Thyroid gland (tissue), 4 donors: ENCODE results near the gene MYO5A. TPM values are rescaled to one million over a fixed set of nuclear protein-coding genes. Genes with fewer than 3 reads are reported as not detected.

Experiments used
- DNase-seq, 2 donors: peaks; one replicate each; pipeline ENCODE4 v3.0.0-alpha.2; 2019
- H3K27ac ChIP-seq, 3 donors: fragments of 200-600 bp; sonication (generic); 1 replicate in 2 of 3; 2 replicates in 1 of 3; pipeline ENCODE4 v1.5.1; 2016 to 2019; ENCODE audit warnings: mild to moderate bottlenecking in 1 of 3, moderate library complexity in 1 of 3
- H3K27me3 ChIP-seq: fragments of 200-600 bp; sonication (generic); one replicate; pipeline ENCODE4 v1.5.1; 2019
- H3K36me3 ChIP-seq, 2 donors: fragments of 200-600 bp; sonication (generic); one replicate each; pipeline ENCODE4 v1.5.1; 2016 to 2019
- H3K4me1 ChIP-seq, 2 donors: fragments of 200-600 bp; sonication (generic); one replicate each; pipeline ENCODE4 v1.5.1; 2017 to 2019
- H3K4me3 ChIP-seq, 3 donors: fragments of 200-600 bp; sonication (generic); replicated peaks in 1 of 3; 1 replicate in 2 of 3; 2 replicates in 1 of 3; pipeline ENCODE4 v1.5.1; 2016; ENCODE audit warnings: mild to moderate bottlenecking in 1 of 3
- H3K9me3 ChIP-seq: fragments of 200-600 bp; sonication (generic); one replicate; pipeline ENCODE4 v1.5.1; 2017
- POLR2A ChIP-seq, 2 donors: fragments of 450-650 bp; IDR thresholded peaks; one replicate each; pipeline ENCODE4 v1.6.1; 2017; ENCODE audit warnings: antibody characterized with exemption in 2 of 2, mild to moderate bottlenecking in 2 of 2, moderate library complexity in 1 of 2
- WGBS, 2 donors: methylation state at CpG; one replicate each; pipeline ENCODE4 v1.1.5; 2017; 5-methylcytosine and 5-hydroxymethylcytosine counted together
- intact Hi-C: fragments of 100-400 bp; cut with DNase I; formaldehyde crosslinking; loops from one replicate; pipeline ENCODE4 v1.15.1; 2023
- total RNA-seq, 4 donors: library from RNA; depleted of rRNA; stranded (reverse); fragments of >200 nt; gene quantifications; one replicate each; pipeline ENCODE4 v1.2.3, GENCODE V29; 2016
- TF ChIP-seq, protein P1 (sequence below), 6 experiments: fragments of 200-600 bp in 3 of 6; fragments of 450-650 bp in 3 of 6; sonication (generic) in 3 of 6; IDR thresholded peaks; one replicate each; pipeline ENCODE4 v1.5.1; 2016 to 2019; ENCODE audit warnings: antibody characterized with exemption in 6 of 6, mild to moderate bottlenecking in 2 of 6, inconsistent platforms in 1 of 6, moderate library complexity in 1 of 6

MYO5A gene
- total RNA-seq, 4 donors from 2014 or later, result 23.3 to 44.1 (median 34.7) TPM

DNA sequence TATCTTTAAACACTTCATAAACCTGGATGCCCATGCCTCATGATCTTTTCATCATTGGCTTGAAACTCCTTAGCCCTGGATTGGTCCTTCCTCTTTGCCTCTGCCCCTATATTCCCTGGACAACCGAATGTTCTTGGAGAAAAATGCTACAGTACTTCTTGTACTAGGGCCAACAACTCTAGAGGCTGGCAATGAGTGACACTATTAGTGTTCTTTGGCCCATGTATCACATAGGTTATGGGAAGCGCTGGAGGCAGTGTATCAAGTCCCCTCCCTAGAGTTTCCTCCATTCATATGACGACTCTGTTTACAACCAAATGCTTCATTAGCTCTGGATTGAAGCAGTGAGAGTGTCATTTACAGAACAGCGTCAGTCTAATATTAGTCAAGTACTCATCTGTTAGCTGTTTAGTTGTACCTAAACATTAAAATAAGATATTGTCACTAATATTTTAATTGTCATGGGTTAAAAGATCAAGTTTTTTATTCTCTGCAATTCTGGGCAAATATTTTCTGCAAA, 166.6 kb downstream of the MYO5A start:
- 92 to 94% methylated on average over 4 of the region's 4 CpGs for WGBS, 2 donors
- Histone ChIP-seq H3K4me1 (no peaks in the 10 kb centered on the region), H3K36me3 (no peaks in the 10 kb centered on the region), H3K27ac (no peak overlapping the region), H3K4me3 (no peak overlapping the region), H3K27me3 (no peaks in the 10 kb centered on the region), H3K9me3 (no peaks in the 10 kb centered on the region)
- intact Hi-C loops, result no loop called here
- TF ChIP-seq, protein P1, sequence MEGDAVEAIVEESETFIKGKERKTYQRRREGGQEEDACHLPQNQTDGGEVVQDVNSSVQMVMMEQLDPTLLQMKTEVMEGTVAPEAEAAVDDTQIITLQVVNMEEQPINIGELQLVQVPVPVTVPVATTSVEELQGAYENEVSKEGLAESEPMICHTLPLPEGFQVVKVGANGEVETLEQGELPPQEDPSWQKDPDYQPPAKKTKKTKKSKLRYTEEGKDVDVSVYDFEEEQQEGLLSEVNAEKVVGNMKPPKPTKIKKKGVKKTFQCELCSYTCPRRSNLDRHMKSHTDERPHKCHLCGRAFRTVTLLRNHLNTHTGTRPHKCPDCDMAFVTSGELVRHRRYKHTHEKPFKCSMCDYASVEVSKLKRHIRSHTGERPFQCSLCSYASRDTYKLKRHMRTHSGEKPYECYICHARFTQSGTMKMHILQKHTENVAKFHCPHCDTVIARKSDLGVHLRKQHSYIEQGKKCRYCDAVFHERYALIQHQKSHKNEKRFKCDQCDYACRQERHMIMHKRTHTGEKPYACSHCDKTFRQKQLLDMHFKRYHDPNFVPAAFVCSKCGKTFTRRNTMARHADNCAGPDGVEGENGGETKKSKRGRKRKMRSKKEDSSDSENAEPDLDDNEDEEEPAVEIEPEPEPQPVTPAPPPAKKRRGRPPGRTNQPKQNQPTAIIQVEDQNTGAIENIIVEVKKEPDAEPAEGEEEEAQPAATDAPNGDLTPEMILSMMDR (IDR thresholded peaks at IDR 0.05), result no peak
- no peak for TF ChIP-seq POLR2A (IDR thresholded peaks at IDR 0.05)
- no peak for DNase-seq

DNA sequence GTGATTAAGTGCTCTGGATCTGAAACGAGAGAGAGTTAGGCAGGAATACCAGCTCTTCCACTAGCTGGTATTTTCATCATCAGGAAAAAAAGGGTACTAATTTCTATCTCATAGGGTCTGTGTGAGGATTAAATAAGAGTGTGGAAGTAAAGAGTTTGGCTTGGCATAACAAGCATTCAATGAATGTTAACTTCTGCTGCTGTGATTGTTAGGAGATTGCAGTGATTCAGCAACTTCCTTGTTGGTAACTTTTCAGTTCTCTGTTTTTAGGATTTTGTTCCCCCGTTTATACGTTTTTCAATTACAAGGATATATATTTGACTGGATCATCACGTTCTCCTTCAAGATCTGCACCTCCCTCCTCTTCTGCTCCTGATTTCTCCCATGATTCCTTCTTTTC, 167.2 kb downstream of the MYO5A start:
- no peaks in the 10 kb centered on the region for H3K27me3 ChIP-seq
- TF ChIP-seq, protein P1 (IDR thresholded peaks at IDR 0.05), result no peak
- no peak for TF ChIP-seq POLR2A (IDR thresholded peaks at IDR 0.05)
- intact Hi-C loops, result no loop called here
- H3K27ac ChIP-seq, result no peak overlapping the region
- no peak overlapping the region for H3K4me3 ChIP-seq
- H3K9me3 ChIP-seq, result no peaks in the 10 kb centered on the region
- H3K36me3 ChIP-seq, result no peaks in the 10 kb centered on the region
- no peaks in the 10 kb centered on the region for H3K4me1 ChIP-seq
- 83 to 84% methylated on average over 4 of the region's 4 CpGs for WGBS, 2 donors
- no peak for DNase-seq

- no peak for DNase-seq
- intact Hi-C loops, result no loop called here
These were observed 168.2 kb downstream of the MYO5A start for GRCh38 chr15:52360229-52361203.

GRCh38 chr15:52359722-52360121, 169.0 kb downstream of the MYO5A start:
- Histone ChIP-seq H3K4me3 (no peak overlapping the region), H3K27me3 (no peaks in the 10 kb centered on the region), H3K27ac (no peak overlapping the region), H3K36me3 (no peaks in the 10 kb centered on the region), H3K9me3 (no peaks in the 10 kb centered on the region), H3K4me1 (no peaks in the 10 kb centered on the region)
- intact Hi-C loops, result no loop called here
- WGBS, 2 donors, result 74% methylated on average over 1 of the region's 1 CpG
- TF ChIP-seq, protein P1 (IDR thresholded peaks at IDR 0.05), result no peak
- TF ChIP-seq POLR2A (IDR thresholded peaks at IDR 0.05), result no peak
- DNase-seq, result no peak

More at GRCh38 chr15:52360229-52361203, 168.2 kb downstream of the MYO5A start:
- TF ChIP-seq POLR2A (IDR thresholded peaks at IDR 0.05), result no peak
- TF ChIP-seq, protein P1 (IDR thresholded peaks at IDR 0.05), result no peak
- WGBS, 2 donors, result 85 to 87% methylated on average over 9 of the region's 9 CpGs
- H3K27ac ChIP-seq, result peak overlapping the region in 1 of 3 donors; percentile 34
- H3K36me3 ChIP-seq, result no peaks in the 10 kb centered on the region
- no peaks in the 10 kb centered on the region for H3K9me3 ChIP-seq
- no peak overlapping the region for H3K4me3 ChIP-seq
- no peaks in the 10 kb centered on the region for H3K4me1 ChIP-seq
- H3K27me3 ChIP-seq, result no peaks in the 10 kb centered on the region

DNA sequence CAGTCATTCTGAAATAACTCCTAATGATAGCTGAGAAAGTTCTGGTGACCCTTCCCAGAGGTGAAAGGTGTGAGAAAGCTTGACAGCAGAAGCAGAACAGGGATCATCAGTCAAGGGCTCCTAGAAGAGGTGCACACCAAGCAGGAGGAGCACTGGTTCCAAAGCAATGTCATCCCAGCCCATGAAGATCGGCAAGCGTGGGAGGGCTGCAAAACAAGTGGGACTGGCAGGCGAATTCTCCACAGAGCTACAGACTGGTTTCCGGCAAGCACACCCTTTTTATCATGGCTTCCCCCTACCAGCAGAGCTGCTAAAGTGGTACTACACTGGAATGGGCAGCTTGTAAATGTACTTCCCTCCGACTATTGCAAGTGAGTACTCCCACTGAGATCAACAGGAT, 170.7 kb downstream of the MYO5A start:
- intact Hi-C loops, result no loop called here
- H3K4me3 ChIP-seq, result no peak overlapping the region
- no peaks in the 10 kb centered on the region for H3K27me3 ChIP-seq
- TF ChIP-seq, protein P1 (IDR thresholded peaks at IDR 0.05), result no peak
- TF ChIP-seq POLR2A (IDR thresholded peaks at IDR 0.05), result no peak
- DNase-seq, result no peak
- H3K27ac ChIP-seq, result no peak overlapping the region
- H3K9me3 ChIP-seq, result no peaks in the 10 kb centered on the region
- WGBS, 2 donors, result 98 to 99% methylated on average over 5 of the region's 5 CpGs
- H3K4me1 ChIP-seq, result no peaks in the 10 kb centered on the region
- peaks cover 0 to 6% of the 10 kb centered on the region in 2 donors for H3K36me3 ChIP-seq
